Breast epithelium (tissue), 4 donors: Measurements from ENCODE around the gene REC114. TPM values are rescaled to one million over a fixed set of nuclear protein-coding genes. Genes with fewer than 3 reads are reported as not detected.

Source experiments
- DNase-seq, 2 donors: peaks; one replicate each; pipeline ENCODE4 v3.0.0-alpha.2; 2019; ENCODE audit warnings: low spot score in 2 of 2
- H3K27ac ChIP-seq, 2 donors: fragments of 200-600 bp; sonication (generic) in 1 of 2; one replicate each; pipeline ENCODE4 v1.5.1; 2016 to 2019; ENCODE audit warnings: mild to moderate bottlenecking in 1 of 2
- H3K27me3 ChIP-seq, 2 donors: fragments of 200-600 bp; sonication (generic) in 1 of 2; one replicate each; pipeline versions ENCODE4 v1.5.1 to v1.6.0; 2017 to 2019; ENCODE audit warnings: control low read depth in 1 of 2, mild to moderate bottlenecking in 1 of 2
- H3K36me3 ChIP-seq: fragments of 200-600 bp; one replicate; pipeline ENCODE4 v1.5.1; 2019
- H3K4me1 ChIP-seq, 2 donors: fragments of 200-600 bp; sonication (generic); one replicate each; pipeline ENCODE4 v1.5.1; 2016 to 2019; ENCODE audit warnings: control low read depth in 1 of 2
- H3K4me3 ChIP-seq, 3 donors: fragments of 200-600 bp; sonication (generic); 1 replicate in 2 of 3; 2 replicates in 1 of 3; pipeline ENCODE4 v1.5.1; 2016 to 2019; ENCODE audit warnings: mild to moderate bottlenecking in 3 of 3, moderate library complexity in 2 of 3
- H3K9me3 ChIP-seq, 2 donors: fragments of 200-600 bp; sonication (generic) in 1 of 2; one replicate each; pipeline ENCODE4 v1.5.1; 2016 to 2019; ENCODE audit warnings: control low read depth in 1 of 2
- POLR2A ChIP-seq: fragments of 450-650 bp; IDR thresholded peaks from one replicate; pipeline ENCODE4 v1.6.1; 2016; ENCODE audit warnings: antibody characterized with exemption, mild to moderate bottlenecking, moderate library complexity
- POLR2AphosphoS5 ChIP-seq, 3 donors: sonication (generic); formaldehyde crosslinking; IDR thresholded peaks; one replicate each; pipeline ENCODE4 v1.6.1; 2017; ENCODE audit warnings: antibody characterized with exemption in 3 of 3
- intact Hi-C: fragments of 100-400 bp; cut with DNase I; formaldehyde crosslinking; loops from one replicate; pipeline ENCODE4 v1.15.1; 2023; ENCODE audit warnings: low total_unique reads
- total RNA-seq, 3 donors: library from RNA; depleted of rRNA; stranded (reverse); fragments of >200 nt; gene quantifications; one replicate each; pipeline ENCODE4 v1.1.0, GENCODE V29; 2016
- TF ChIP-seq, protein P1 (sequence below), 3 donors: fragments of 450-650 bp; IDR thresholded peaks; one replicate each; pipeline ENCODE4 v1.5.1; 2016 to 2017; ENCODE audit warnings: antibody characterized with exemption in 3 of 3, mild to moderate bottlenecking in 3 of 3, moderate library complexity in 3 of 3

REC114 gene
- total RNA-seq, 3 donors from 2014 or later = not detected

DNA sequence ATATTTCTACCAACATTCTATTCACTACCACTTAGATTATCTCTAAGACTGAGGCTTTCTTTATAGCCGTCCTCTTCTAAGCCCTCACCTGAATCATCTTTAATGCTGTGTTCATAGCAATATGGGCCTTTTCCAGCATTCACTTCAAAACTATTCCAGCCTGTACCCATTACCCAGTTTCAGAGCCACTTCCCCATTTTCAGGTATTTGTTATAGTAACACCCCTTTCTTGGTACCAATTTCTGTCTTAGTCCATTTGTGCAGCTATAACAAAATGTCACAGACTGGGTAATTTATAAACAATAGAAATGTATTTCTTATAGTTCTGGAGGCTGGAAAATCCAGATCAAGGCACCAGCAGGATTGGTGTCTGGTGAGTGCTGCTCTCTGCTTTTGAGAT lies 45.7 kb downstream of the REC114 start:
- no peak for DNase-seq
- intact Hi-C loops = no loop called here
- Histone ChIP-seq H3K27me3 (no peaks in the 10 kb centered on the region), H3K36me3 (no peaks in the 10 kb centered on the region), H3K9me3 (no peaks in the 10 kb centered on the region), H3K4me3 (no peak overlapping the region), H3K27ac (no peak overlapping the region), H3K4me1 (no peaks in the 10 kb centered on the region)
- TF ChIP-seq POLR2A (no peak), POLR2AphosphoS5 (IDR thresholded peaks at IDR 0.05) (no peak)
- TF ChIP-seq, protein P1, sequence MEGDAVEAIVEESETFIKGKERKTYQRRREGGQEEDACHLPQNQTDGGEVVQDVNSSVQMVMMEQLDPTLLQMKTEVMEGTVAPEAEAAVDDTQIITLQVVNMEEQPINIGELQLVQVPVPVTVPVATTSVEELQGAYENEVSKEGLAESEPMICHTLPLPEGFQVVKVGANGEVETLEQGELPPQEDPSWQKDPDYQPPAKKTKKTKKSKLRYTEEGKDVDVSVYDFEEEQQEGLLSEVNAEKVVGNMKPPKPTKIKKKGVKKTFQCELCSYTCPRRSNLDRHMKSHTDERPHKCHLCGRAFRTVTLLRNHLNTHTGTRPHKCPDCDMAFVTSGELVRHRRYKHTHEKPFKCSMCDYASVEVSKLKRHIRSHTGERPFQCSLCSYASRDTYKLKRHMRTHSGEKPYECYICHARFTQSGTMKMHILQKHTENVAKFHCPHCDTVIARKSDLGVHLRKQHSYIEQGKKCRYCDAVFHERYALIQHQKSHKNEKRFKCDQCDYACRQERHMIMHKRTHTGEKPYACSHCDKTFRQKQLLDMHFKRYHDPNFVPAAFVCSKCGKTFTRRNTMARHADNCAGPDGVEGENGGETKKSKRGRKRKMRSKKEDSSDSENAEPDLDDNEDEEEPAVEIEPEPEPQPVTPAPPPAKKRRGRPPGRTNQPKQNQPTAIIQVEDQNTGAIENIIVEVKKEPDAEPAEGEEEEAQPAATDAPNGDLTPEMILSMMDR (IDR thresholded peaks at IDR 0.05) = no peak

DNA sequence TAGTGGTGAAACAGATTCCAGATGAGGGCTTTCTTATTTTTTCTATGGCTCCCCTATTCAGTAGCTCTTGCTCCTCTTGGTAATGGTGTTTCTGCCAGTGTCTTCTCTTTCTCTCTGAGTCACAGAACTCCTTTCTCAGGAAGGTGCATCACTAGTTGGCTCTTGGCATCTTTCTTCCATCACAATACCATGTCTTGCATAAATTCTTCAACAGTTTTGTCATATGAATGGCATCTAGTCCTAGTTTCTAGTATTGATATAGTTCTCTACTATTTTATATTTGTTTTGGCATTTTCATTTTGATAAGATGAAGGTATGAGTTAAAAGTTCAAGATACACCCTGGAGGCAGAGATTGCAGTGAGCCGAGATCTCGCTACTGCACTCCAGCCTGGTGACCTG lies 51.0 kb downstream of the REC114 start:
- TF ChIP-seq POLR2A (no peak), POLR2AphosphoS5 (IDR thresholded peaks at IDR 0.05) (no peak)
- TF ChIP-seq, protein P1 (IDR thresholded peaks at IDR 0.05) = no peak
- Histone ChIP-seq H3K27me3 (no peaks in the 10 kb centered on the region), H3K4me1 (no peaks in the 10 kb centered on the region), H3K27ac (no peak overlapping the region), H3K4me3 (no peak overlapping the region), H3K36me3 (no peaks in the 10 kb centered on the region), H3K9me3 (no peaks in the 10 kb centered on the region)
- intact Hi-C loops = no loop called here
- DNase-seq = no peak

DNA sequence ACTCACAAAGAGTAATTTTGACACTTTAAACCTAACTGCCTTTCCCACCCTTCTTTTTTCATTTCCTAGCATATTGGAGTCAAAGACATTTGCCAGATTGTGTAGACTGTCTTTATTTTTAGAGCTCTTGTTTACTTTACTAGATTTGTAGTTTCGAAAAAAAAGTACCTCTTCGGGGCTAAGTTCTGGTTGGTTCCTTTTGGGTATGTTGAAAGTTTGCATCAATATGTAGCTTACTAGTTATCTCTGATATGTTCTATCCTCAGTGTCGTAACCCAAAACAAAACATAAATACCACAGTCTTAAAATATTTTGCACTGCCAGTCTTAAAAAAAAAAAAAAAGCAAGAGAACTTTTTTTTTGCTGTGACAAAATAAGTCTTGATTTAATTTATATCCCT lies 52.2 kb downstream of the REC114 start:
- Histone ChIP-seq H3K4me3 (no peak overlapping the region), H3K27me3 (no peaks in the 10 kb centered on the region), H3K27ac (no peak overlapping the region), H3K9me3 (no peaks in the 10 kb centered on the region), H3K36me3 (no peaks in the 10 kb centered on the region), H3K4me1 (no peaks in the 10 kb centered on the region)
- no peak for DNase-seq
- intact Hi-C loops = no loop called here
- TF ChIP-seq, protein P1 (IDR thresholded peaks at IDR 0.05) = no peak
- TF ChIP-seq POLR2AphosphoS5 (IDR thresholded peaks at IDR 0.05) (no peak), POLR2A (no peak)

DNA sequence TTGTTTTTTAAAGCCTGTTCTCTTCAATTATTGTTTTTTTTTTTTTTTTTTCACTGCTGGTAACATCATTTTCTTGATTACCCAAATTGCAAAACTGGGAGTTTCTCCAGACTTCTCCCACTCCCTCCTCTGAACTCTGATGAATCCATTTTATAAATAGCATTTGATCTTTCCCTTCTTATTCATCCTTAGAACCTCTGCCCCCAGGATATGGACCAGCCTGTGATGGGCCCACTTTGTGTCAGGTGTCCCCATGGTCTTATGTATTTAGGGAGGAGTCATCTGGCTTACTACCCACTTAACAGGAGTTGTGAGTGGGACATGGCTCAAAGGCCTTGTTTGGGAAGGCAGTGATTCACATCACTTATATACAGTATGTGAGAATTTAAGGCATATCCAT lies 57.7 kb downstream of the REC114 start:
- H3K9me3 ChIP-seq = no peaks in the 10 kb centered on the region
- no peaks in the 10 kb centered on the region for H3K27me3 ChIP-seq
- TF ChIP-seq POLR2AphosphoS5 (IDR thresholded peaks at IDR 0.05) = no peak
- no peak for DNase-seq
- H3K27ac ChIP-seq = no peak overlapping the region
- no peaks in the 10 kb centered on the region for H3K36me3 ChIP-seq
- no peaks in the 10 kb centered on the region for H3K4me1 ChIP-seq
- intact Hi-C loops = no loop called here
- no peak overlapping the region for H3K4me3 ChIP-seq

DNA sequence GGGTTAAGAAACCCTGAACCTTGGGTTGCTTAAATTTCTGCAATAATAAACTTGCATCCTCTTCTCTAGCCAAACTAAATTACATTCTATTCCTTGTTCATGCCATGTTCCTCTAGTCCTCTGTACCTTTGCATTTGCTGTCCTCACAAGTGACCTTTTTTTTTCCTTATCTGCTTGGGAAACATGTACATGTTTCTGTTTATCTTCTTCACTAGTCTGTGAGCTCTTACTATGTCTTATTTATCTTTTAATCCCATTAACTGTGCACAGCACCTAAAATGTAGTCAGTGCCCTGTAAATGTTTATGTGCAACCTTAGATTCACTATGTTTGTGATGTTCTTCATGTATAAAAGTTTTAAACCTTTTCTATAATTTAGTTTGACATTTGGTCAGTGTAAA lies 61.9 kb downstream of the REC114 start:
- H3K4me1 ChIP-seq = no peaks in the 10 kb centered on the region
- no peaks in the 10 kb centered on the region for H3K36me3 ChIP-seq
- H3K27me3 ChIP-seq = no peaks in the 10 kb centered on the region
- no peak overlapping the region for H3K27ac ChIP-seq
- H3K9me3 ChIP-seq = no peaks in the 10 kb centered on the region
- TF ChIP-seq POLR2AphosphoS5 (IDR thresholded peaks at IDR 0.05) = no peak
- TF ChIP-seq, protein P1 (IDR thresholded peaks at IDR 0.05) = no peak
- no peak for TF ChIP-seq POLR2A
- intact Hi-C loops = no loop called here
- H3K4me3 ChIP-seq = no peak overlapping the region
- DNase-seq = no peak

DNA sequence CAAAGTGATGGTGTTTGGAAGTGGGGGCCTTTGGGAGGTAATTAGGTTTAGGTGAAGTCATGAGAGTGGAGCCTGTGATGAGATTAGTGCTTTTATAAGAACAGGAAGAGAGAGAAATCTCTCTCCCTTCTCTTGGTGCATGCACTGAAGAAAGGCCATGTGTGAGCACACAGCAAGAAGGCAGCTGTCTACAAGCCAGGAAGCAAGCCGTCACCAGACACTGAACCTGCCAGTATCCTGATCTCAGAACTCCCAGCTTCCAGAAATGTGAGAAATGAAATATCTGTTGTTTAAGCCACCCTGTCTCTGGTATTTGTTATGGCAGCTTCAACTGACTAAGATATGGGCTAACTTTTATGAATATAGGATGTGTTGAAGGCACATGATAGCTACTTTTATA lies 72.6 kb downstream of the REC114 start:
- TF ChIP-seq POLR2A (no peak), POLR2AphosphoS5 (IDR thresholded peaks at IDR 0.05) (no peak)
- TF ChIP-seq, protein P1 (IDR thresholded peaks at IDR 0.05) = no peak
- no peaks in the 10 kb centered on the region for H3K36me3 ChIP-seq
- no peak overlapping the region for H3K27ac ChIP-seq
- DNase-seq = no peak
- no peak overlapping the region for H3K4me3 ChIP-seq
- H3K4me1 ChIP-seq = no peaks in the 10 kb centered on the region
- intact Hi-C loops = no loop called here
- no peaks in the 10 kb centered on the region for H3K27me3 ChIP-seq
- no peaks in the 10 kb centered on the region for H3K9me3 ChIP-seq
